BJ (cell line): ENCODE measurements around the gene OR2L8. TPM values are rescaled to one million over a fixed set of nuclear protein-coding genes. Genes with fewer than 3 reads are reported as not detected.

Experiments used
- CTCF ChIA-PET: fragments of 350-600 bp; formaldehyde crosslinking; extraction: SDS; loops from one replicate; lab custom pipeline; 2021; ENCODE audit warnings: antibody characterized with exemption, inconsistent platforms; lab: Yijun Ruan, JAX
- POLR2A ChIA-PET: fragments of 300-600 bp; sonication (Branson Sonifier 250); formaldehyde crosslinking; extraction: SDS; loops from one replicate; lab custom pipeline; 2021; ENCODE audit warnings: antibody characterized with exemption; lab: Charles Lee
- DNase-seq: peaks from one replicate; pipeline ENCODE4 v3.0.0-alpha.2; 2011; ENCODE audit warnings: low read depth
- H3K27me3 ChIP-seq: 2 replicates; pipeline ENCODE4 v1.6.0; 2011; ENCODE audit warnings: low read length; ENCODE audit not compliant: control insufficient read depth, insufficient read depth
- H3K36me3 ChIP-seq: 2 replicates; pipeline ENCODE4 v1.5.1; 2011; ENCODE audit warnings: low read length; ENCODE audit not compliant: control insufficient read depth, insufficient read depth
- H3K4me3 ChIP-seq: 2 replicates; pipeline ENCODE4 v1.5.1; 2011; ENCODE audit warnings: low read depth, mild to moderate bottlenecking, control low read depth, low read length
- CTCF ChIP-seq: IDR thresholded peaks from 2 replicates; pipeline ENCODE4 v1.5.1; 2011; ENCODE audit warnings: low read depth, mild to moderate bottlenecking, control low read depth, inconsistent platforms, low read length, moderate library complexity; ENCODE audit not compliant: insufficient read depth
- polyA plus RNA-seq: library from polyadenylated mRNA; depleted of rRNA; stranded (reverse); fragments of >200 nt; gene quantifications from 2 replicates; pipeline ENCODE4 v1.2.3, GENCODE V29; 2011

Gene OR2L8
- polyA plus RNA-seq, 1 experiment, result not detected

- H3K4me3 ChIP-seq, result no peak within 1 kb of the TSS
- POLR2A ChIA-PET, result no interaction called here
- CTCF ChIA-PET, result interaction anchor here (1.1 kb wide), 1 partner anchor 9 kb away, joined by 3 read pairs; no protein-coding TSS in a partner anchor
- H3K27me3 ChIP-seq, result no peaks in the 10 kb centered on the region
- no peak for DNase-seq
- H3K36me3 ChIP-seq, result no peaks in the 10 kb centered on the region
- TF ChIP-seq CTCF, result no peak
These were observed 23.8 kb upstream of the OR2L8 start, which contains the start of gene OR2AJ1 for GRCh38 chr1:247924868-247925267. Gene OR2AJ1, plus strand, starts transcription at chr1:247924889. Its CDS starts 8,880 bp downstream, at chr1:247933769.

- CTCF ChIA-PET, result no interaction called here
- H3K4me3 ChIP-seq, result no peak overlapping the region
- no peak for TF ChIP-seq CTCF
These were observed 14.7 kb upstream of the OR2L8 start for GRCh38 chr1:247933989-247934388.

GRCh38 chr1:247935781-247936180, 12.9 kb upstream of the OR2L8 start:
- CTCF ChIA-PET, result no interaction called here
- no peaks in the 10 kb centered on the region for H3K36me3 ChIP-seq
- no peak for TF ChIP-seq CTCF
- no peak overlapping the region for H3K4me3 ChIP-seq
- DNase-seq, result no peak
- POLR2A ChIA-PET, result no interaction called here
- H3K27me3 ChIP-seq, result no peaks in the 10 kb centered on the region

More at GRCh38 chr1:247933989-247934388, 14.7 kb upstream of the OR2L8 start:
- DNase-seq, result no peak
- no peaks in the 10 kb centered on the region for H3K27me3 ChIP-seq
- POLR2A ChIA-PET, result no interaction called here
- H3K36me3 ChIP-seq, result no peaks in the 10 kb centered on the region

GRCh38 chr1:247936415-247936814, 12.2 kb upstream of the OR2L8 start:
- CTCF ChIA-PET, result no interaction called here
- no peaks in the 10 kb centered on the region for H3K27me3 ChIP-seq

More at GRCh38 chr1:247936415-247936814, 12.2 kb upstream of the OR2L8 start:
- TF ChIP-seq CTCF, result no peak
- POLR2A ChIA-PET, result no interaction called here
- DNase-seq, result no peak
- no peak overlapping the region for H3K4me3 ChIP-seq
- no peaks in the 10 kb centered on the region for H3K36me3 ChIP-seq
